Transverse colon (tissue), 3 donors: ENCODE results near the gene LPIN2.

Experiments used
- CTCF ChIP-seq, 5 experiments: fragments of 200-600 bp in 3 of 5; fragments of 450-650 bp in 2 of 5; sonication (generic) in 3 of 5; IDR thresholded peaks; 1 replicate in 2 of 5; 2 replicates in 3 of 5; pipeline ENCODE4 v1.5.1; 2016 to 2017; ENCODE audit warnings: antibody characterized with exemption in 5 of 5, inconsistent platforms in 3 of 5, mild to moderate bottlenecking in 2 of 5, moderate library complexity in 1 of 5
- EP300 ChIP-seq: sonication (generic); formaldehyde crosslinking; IDR thresholded peaks from one replicate; pipeline ENCODE4 v1.6.1; 2017; ENCODE audit warnings: antibody characterized with exemption, low read depth

GRCh38 chr18:2967820-2968219 lies 45.1 kb downstream of the LPIN2 start:
- TF ChIP-seq CTCF (IDR thresholded peaks at IDR 0.05), result no peak
- no peak for TF ChIP-seq EP300
